NT2/D1 (cell line): ENCODE measurements around the gene ANKRD16.

Experiments
- YY1 ChIP-seq: IDR thresholded peaks from 2 replicates; pipeline ENCODE4 v1.6.1; 2011; ENCODE audit not compliant: insufficient read length, insufficient read depth
- ZNF274 ChIP-seq: IDR thresholded peaks from 2 replicates; pipeline ENCODE4 v1.6.1; 2011; ENCODE audit warnings: mild to moderate bottlenecking, low read depth, low read length

DNA sequence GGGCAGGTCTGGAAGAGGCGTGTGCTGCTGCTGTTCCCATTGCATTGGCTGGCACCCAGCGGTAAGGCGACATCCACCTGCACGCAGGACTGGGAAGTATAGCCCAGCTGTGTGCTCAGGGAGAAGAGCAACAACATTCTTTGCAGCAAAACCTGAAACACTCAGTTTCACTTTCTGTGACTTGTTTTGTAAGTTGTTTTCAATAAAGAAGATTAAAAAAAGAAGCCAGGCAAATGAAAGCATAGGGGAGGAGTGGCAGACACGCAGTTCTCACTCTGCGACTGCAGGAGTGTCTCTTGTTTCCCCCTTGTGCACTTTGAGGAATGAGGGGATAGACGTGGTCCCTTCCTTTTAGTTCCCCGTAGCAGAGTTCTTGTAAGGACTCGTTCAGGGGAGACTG lies 6.1 kb upstream of the ANKRD16 start:
- TF ChIP-seq ZNF274 (no peak), YY1 (no peak)
